GM18507 (cell line): ENCODE measurements around the gene RBMS3.
"Not testable (repeated sequence)": the region's sequence is repeated elsewhere in the genome, so short reads cannot be mapped to it uniquely, and the experiment has no call there.

Experiments used
- DNase-seq: peaks from one replicate; pipeline ENCODE4 v3.0.0; 2011; ENCODE audit warnings: low read depth; ENCODE audit not compliant: insufficient read length; ENCODE audit errors: extremely low spot score
- FAIRE-seq: peaks from 2 replicates; lab custom pipeline; 2011; peaks lifted over from hg19 to GRCh38; lab: Jason Lieb, UNC

Gene RBMS3

GRCh38 chr3:29370476-29371420 lies 89.9 kb downstream of the RBMS3 start:
- FAIRE-seq (no peak), DNase-seq (no peak)

GRCh38 chr3:29373131-29373680 lies 92.3 kb downstream of the RBMS3 start:
- FAIRE-seq (peak; percentile 36), DNase-seq (no peak)

GRCh38 chr3:29374226-29374625 lies 93.4 kb downstream of the RBMS3 start:
- FAIRE-seq: peak; percentile 57
- DNase-seq: no peak

DNA sequence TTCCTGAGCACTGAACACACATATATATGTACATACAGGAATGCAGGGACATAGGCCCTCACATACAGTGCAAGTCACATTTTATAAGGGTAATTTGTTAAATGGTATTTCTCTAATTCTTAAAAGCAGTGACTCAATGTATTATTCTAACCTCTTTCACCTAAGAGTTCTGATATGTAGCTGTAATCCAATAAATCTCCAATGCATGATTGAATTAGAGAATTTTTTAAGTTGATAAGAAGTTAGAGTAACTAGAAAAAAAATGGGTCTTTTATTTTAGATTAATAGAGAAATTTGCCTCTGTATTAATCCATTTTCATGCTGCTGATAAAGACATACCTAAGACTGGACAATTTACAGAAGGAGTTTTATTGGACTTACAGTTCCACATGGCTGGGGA lies 98.2 kb downstream of the RBMS3 start:
- DNase-seq: no peak
- no peak for FAIRE-seq

DNA sequence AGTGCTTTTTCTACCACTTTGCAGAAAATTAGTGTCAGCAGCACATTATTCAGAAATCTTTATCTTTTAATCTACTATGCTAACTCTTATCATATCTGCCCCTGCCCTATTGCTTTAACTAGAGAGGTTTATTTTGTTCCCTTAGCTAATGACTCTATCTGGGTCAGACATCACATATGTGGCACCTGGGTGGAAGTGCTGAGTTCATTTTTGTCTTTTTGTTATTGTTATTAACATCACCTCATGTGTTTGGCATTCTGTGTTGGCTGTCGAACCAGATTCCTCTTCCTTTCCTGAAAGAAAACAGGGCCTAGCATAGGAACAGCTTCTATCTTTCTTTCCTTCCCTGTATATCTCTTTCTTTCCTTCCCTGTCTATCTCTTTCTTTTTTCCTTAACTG lies 100.7 kb downstream of the RBMS3 start:
- FAIRE-seq (no peak), DNase-seq (no peak)

DNA sequence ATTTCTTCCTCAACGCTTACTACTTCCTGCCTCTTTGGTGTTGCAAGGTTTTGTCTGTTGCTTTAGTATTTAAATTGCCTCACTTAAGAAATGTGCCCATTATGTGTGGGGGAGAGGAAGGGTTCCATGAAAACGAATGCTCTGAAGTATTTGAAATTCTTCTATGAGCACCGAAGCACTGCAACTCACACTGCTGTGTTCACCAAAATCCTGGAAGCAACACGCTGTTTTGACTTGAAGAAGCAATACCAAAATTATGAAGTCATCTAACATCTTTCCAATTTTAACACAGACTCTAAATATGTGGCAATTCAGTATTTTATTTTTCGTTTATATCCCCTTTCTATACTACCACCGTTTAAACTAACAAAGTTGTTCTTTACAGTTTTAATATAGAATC lies 101.5 kb downstream of the RBMS3 start:
- no peak for FAIRE-seq
- no peak for DNase-seq

DNA sequence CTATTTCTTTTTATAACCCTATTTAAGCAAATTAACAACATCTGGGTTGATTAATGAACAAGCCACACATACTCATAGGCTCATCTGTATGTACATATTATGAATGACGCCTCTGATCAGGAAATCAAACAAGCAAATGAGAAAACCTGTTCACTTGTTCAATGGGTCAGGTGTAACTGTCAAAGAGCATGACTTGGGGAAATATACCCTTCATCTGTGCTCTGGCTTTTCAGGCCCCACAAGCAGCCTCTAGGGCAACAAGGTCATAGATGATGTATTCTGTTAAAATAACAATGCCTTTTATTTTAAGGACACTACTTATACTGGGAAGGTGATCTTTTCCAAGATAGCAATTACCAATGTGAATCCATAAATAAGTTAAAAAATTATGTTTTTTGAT lies 102.0 kb downstream of the RBMS3 start:
- FAIRE-seq: no peak

DNA sequence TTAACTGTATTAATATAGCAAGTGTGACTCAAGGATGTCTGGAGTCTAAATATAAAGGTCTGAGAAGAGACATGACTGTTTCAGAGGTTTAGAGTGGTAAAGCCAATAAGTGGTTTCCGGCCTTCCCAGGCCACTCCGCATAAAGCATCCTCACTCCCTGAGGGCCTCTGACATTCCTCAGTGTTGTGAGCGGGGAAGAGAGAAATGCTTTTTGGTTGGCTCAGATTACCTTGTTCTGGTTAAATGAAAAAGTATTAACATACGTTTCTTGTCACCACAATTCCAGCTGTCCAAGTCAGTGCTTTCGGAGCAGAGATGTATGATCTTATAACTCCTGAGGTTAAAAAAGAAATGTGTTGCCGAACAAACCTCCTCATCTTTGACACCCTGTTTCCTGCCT lies 103.8 kb downstream of the RBMS3 start:
- no peak for FAIRE-seq
- no peak for DNase-seq

More for the DNA sequence above, 102.0 kb downstream of the RBMS3 start:
- DNase-seq: no peak

- DNase-seq (no peak), FAIRE-seq (no peak)
Measured at GRCh38 chr3:29385046-29385830, 104.4 kb downstream of the RBMS3 start.

DNA sequence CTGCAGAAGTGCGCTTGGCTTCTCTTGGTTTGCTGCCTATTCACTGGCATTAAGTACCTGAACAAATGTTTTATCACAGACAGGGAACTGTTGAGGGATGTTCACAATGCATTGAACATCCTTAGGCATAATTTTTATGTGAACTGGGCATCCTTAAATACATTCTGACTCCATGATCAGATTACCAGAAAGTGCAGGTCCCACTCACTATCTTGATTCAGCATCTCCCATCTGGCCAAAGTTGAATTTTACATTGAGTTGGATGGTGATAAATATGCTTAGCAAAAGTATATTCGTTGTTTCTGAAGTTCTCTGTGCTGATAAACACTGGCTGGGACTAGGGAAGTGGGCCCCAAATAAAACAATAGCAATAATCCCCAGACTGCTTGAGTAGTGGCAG lies 108.5 kb downstream of the RBMS3 start:
- DNase-seq (no peak), FAIRE-seq (no peak)

DNA sequence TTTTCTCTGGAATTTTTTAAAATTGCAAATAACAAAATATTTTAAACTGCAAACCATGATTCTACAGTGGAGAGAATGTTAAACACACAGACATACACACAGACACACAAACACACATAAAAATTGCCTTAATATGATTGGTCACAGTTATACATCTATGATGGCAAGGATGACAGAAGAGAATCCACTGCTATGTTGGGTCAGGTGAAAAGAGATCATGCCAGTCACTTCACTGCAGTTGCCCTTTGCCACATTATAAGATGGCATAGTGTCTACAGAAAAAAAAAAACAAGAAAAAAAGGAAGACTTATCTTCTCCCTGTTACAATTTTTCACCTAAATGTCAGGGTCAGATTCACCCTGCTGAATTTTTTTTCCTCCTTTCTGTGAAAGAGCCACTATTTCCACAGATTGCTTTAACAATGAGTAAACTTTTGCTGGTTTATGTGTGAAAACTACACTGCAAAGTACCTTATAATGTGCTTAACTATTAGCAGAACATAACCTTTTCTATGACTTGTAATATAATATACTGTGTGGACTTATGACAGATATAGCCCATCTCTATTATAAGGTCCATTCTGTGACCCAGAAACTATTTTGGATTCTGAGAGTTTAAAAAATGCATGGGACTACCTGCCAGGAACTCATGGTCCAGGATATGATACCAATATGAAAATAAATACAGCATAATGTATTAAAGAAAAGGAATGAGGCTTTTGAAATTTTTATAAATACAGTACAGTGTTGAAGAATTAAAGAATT lies 111.9 kb downstream of the RBMS3 start:
- no peak for FAIRE-seq
- DNase-seq: no peak

DNA sequence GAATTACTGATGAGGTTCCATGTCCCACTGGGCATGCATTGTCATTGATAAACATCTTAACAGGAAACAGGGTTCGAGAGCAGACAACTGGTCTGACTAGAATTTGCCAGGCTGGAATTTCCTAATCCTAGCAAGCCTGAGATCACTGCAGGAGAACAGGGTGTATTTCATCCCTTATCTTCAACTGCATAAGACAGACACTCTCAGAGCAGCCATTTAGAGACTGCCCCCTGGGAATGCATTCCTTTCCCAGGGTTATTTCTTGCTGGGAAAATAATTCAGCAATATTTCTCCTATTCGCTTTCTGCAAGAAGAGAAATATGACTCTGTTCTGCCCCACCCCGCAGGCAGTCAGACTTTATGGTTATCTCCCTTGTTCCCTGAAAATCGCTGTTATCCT lies 113.1 kb downstream of the RBMS3 start:
- DNase-seq, FAIRE-seq: not testable (repeated sequence)

DNA sequence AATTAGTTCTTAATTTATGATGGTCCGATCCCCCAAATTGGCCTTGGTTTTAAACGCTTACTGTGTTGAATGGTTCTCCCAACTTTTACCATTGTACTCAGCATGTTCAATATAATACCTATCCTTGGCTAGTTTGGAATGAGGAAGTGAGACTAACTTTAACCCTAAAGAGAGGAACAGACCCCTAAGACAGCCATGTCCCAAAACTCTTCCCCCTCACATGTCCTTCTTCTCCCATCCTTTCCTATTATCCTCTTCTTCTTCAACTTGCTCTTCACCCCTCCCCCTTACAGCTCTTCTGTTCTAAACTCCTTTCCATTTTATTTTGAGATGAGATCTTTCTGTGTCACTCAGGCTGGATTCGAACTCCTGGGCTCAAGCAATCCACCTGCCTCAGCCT lies 116.5 kb downstream of the RBMS3 start:
- DNase-seq (no peak), FAIRE-seq (no peak)

DNA sequence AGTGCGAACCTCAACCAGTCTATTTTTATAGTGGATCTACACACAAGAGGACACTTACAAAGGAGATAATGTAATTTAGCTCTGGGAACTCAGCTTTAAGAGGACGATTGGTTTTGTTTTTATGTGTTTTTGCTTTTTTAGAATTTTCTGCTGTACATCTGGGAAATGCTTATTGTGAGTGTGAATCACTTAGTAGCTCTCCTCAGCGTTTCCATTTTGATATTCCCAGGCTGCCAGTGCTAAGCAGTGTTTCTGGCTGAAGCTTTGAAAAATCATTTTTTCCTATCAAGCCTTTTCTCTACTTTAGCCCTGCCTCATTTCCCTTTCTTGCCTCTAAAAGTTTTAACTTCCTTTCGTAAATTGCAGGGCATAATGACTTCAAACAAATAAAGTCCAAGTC lies 117.9 kb downstream of the RBMS3 start:
- DNase-seq (no peak), FAIRE-seq (no peak)

GRCh38 chr3:29406291-29406832 lies 125.5 kb downstream of the RBMS3 start:
- no peak for FAIRE-seq
- no peak for DNase-seq

GRCh38 chr3:29408676-29409075 lies 127.8 kb downstream of the RBMS3 start:
- FAIRE-seq (no peak), DNase-seq (no peak)

DNA sequence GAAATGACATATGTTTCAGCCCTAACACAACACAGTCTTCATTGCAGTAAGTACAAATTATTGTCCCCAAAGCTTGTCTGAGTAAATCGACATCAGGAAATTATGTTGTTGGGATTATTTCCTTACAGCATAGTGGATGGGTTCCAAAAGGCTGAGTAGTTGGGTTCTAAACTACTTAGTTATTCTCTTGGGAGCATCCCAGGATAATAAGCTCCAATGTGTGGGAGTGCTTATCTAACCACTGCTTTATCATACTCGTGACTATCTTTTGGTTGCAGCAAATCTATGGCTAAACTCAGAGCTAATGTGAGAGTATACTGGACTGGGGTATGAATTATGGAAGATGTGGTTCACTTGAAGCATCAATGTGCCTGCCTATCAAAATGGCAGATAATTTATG lies 128.5 kb downstream of the RBMS3 start:
- DNase-seq (no peak), FAIRE-seq (no peak)

DNA sequence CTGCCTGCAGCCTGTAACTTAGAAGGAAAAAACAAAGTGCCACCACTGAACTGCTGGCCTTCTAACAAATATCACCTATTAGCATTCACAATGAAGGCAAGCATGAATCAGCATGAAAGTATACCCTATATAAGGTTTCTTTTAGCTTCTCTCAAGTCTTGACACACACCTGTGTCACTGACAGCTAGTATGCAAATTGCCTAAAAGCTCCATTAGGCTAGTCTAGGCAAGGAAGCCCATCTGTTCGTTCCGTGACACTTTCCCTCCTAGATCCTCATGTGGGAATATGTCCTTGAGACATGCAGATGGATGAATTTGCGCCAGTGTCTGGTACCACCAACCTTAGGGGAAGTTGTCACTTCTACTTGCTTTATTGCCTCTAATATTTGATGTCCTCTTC lies 129.3 kb downstream of the RBMS3 start:
- DNase-seq (no peak), FAIRE-seq (no peak)

GRCh38 chr3:29410660-29411405 lies 130.0 kb downstream of the RBMS3 start:
- no peak for DNase-seq
- no peak for FAIRE-seq
